Measurements from ENCODE around the gene MYRFL. TPM values are rescaled to one million over a fixed set of nuclear protein-coding genes. Genes with fewer than 3 reads are reported as not detected.

Gene MYRFL
- total RNA-seq, 1 experiment from 2014 or later = 0.57 TPM

DNA sequence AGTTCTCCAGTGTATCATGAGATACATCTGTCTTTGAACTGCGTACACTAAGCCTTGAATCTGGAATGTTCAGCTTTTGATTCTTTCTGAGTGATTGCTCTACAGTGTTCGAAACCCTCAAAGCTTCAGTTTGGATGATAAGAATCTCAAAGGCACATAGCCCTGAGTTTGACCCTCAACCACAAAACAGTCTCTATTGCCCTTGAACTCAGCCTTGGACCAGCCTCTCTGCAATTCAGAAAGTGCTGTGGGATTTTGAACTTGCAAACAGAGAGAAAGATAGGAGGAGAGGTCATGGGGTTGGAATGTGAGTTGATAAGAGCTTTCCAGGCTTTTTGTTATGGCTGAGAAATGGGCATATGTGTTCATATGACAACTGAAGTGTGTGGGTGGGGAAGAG lies 100.3 kb downstream of the MYRFL start:
- Histone ChIP-seq H3K27ac (ENCODE audit: insufficient read length, low read depth, low read length) (no peak overlapping the region), H4K20me1 (ENCODE audit: control insufficient read depth, insufficient read depth, insufficient read length) (no peaks in the 10 kb centered on the region), H2BK5ac (ENCODE audit: insufficient read length, low read length) (no peak overlapping the region), H2AK5ac (ENCODE audit: insufficient read length, low read length) (no peak overlapping the region), H3K4me2 (ENCODE audit: insufficient read depth, insufficient read length, low read length) (no peak overlapping the region), H2BK12ac (ENCODE audit: insufficient read length, low read depth, low read length) (no peak overlapping the region), H3K9ac (ENCODE audit: extremely low read depth, insufficient read length, low read length) (no peak overlapping the region), H4K8ac (replicated peaks; ENCODE audit: insufficient read length, low read depth, low read length) (no peak overlapping the region), H3K4ac (ENCODE audit: low read depth, low read length) (no peak overlapping the region), H3K79me1 (ENCODE audit: insufficient read depth, low read depth, low read length, poor library complexity, severe bottlenecking) (no peaks in the 10 kb centered on the region), H3K18ac (ENCODE audit: insufficient read length, low read depth, low read length) (no peak overlapping the region), H2BK120ac (ENCODE audit: low read depth, low read length, poor library complexity, severe bottlenecking) (no peak overlapping the region), H4K91ac (ENCODE audit: insufficient read length, low read depth, low read length) (no peak overlapping the region), H3K27me3 (ENCODE audit: insufficient read depth, low read length) (no peaks in the 10 kb centered on the region), H3K79me2 (ENCODE audit: insufficient read depth, low read length) (no peaks in the 10 kb centered on the region), H3K14ac (ENCODE audit: insufficient read depth, low read length) (no peak overlapping the region), H3K23me2 (ENCODE audit: insufficient read length, low read depth, low read length, poor library complexity, severe bottlenecking) (no peaks in the 10 kb centered on the region), H2BK15ac (ENCODE audit: low read depth, low read length) (no peak overlapping the region), H2AFZ (ENCODE audit: low read length) (no peak overlapping the region), H4K5ac (ENCODE audit: insufficient read length, low read depth, low read length) (no peak overlapping the region), H3K4me1 (ENCODE audit: insufficient read depth, low read length) (no peaks in the 10 kb centered on the region; the same call in 1 of the 2 replicates), H3K9me3 (ENCODE audit: control insufficient read depth, low read depth, low read length) (no peaks in the 10 kb centered on the region), H3T11ph (ENCODE audit: low read length) (no peak overlapping the region), H2BK20ac (ENCODE audit: low read depth, low read length, poor library complexity, severe bottlenecking) (no peak overlapping the region), H3K23ac (ENCODE audit: insufficient read length, low read depth, low read length) (no peak overlapping the region), H3K56ac (ENCODE audit: insufficient read length, low read depth, low read length) (no peak overlapping the region)
- WGBS (ENCODE audit: extremely low coverage, insufficient read length, low lambda C conversion rate) = no CpG with 5 or more reads among the region's 2 CpGs
- TF ChIP-seq, protein P1, sequence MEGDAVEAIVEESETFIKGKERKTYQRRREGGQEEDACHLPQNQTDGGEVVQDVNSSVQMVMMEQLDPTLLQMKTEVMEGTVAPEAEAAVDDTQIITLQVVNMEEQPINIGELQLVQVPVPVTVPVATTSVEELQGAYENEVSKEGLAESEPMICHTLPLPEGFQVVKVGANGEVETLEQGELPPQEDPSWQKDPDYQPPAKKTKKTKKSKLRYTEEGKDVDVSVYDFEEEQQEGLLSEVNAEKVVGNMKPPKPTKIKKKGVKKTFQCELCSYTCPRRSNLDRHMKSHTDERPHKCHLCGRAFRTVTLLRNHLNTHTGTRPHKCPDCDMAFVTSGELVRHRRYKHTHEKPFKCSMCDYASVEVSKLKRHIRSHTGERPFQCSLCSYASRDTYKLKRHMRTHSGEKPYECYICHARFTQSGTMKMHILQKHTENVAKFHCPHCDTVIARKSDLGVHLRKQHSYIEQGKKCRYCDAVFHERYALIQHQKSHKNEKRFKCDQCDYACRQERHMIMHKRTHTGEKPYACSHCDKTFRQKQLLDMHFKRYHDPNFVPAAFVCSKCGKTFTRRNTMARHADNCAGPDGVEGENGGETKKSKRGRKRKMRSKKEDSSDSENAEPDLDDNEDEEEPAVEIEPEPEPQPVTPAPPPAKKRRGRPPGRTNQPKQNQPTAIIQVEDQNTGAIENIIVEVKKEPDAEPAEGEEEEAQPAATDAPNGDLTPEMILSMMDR (conservative IDR thresholded peaks at IDR 0.05) = no peak
- DNase-seq = no peak
- Mint-ChIP-seq H3K4me3 (no peak overlapping the region), H3K4me1 (peaks cover 33% of the 10 kb centered on the region in 2 experiments), H3K27ac (peak overlapping the region in 1 of 3 experiments; percentile 6; a peak in 1 of 7 replicates), H3K27me3 (ENCODE audit: low read depth) (no peaks in the 10 kb centered on the region), H3K9me3 (no peaks in the 10 kb centered on the region), H3K36me3 (ENCODE audit: insufficient read depth in 1 of 3, low read depth in 3 of 3) (no peaks in the 10 kb centered on the region; a peak in 1 of 7 replicates)
